ENCODE results near the gene ENTPD3.

The ENTPD3 gene

DNA sequence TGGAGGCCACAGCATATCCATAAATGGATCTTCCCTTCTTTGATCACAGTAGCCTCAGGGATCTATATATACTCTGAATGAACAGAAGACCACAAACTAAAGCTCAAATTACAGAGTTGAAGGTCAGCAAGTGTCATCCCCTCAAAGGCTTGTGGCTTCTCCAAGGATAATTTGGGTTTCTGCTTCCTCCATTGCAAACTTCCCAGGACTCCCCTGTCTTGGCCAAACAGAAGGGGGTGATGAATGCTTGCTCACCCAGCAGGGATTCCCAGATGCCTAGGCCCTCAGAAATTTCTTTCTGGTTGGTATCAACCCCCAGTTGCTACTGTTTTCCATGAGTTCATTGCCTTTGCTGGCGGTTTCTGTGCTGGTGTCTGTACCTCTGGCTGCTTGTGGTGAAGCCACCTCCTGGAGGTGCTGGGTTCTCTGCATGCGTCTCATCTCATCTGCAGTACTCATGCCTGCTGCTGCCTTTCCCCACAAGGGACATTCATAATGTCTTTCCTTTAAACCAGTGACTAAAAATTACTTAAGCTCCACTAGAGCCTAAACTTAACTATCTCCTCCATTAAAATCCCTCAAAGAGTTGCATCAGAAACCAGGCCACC is 17.7 kb downstream of the ENTPD3 start:
- no peak for DNase-seq (ENCODE audit: low spot score)

- DNase-seq (ENCODE audit: low spot score) = no peak
These were observed 20.0 kb downstream of the ENTPD3 start for GRCh38 chr3:40407007-40407406.

- DNase-seq (ENCODE audit: low spot score) = no peak
These were observed 20.6 kb downstream of the ENTPD3 start for GRCh38 chr3:40407611-40408010.

- DNase-seq (ENCODE audit: low spot score) = no peak
These were observed 27.3 kb downstream of the ENTPD3 start for GRCh38 chr3:40414270-40414669.

DNA sequence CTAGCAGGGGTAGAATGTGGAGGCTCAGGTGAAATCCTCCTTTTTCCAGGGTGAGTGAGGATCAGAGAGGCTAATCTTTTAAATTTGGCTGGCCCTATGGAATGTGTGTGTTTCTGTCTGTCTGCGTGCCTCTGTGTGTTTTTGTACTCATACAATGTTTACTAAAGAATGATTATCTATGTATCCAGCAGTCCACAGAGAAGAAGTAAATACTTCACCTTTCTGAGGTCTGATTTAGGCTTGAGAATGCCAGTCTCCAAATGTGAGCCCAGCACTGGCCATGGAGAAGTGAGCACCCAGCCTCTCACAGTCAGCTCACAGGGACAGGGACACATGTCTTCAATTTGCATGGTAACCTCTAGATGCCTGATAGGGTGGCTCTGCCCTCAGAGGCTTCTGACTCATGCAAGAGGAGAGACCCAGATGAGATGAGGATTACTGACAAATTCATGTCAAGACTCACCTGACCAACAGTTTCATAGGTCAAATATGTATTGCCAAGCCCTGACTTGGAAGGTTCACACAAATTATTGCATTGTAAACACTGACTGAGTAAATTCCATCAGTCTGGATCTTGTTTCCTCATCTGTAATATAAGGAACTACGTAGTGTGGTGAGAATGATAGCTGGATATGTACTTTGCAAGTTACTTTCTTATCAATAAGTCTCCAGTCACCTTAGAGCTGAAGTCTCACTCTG is 31.0 kb downstream of the ENTPD3 start:
- DNase-seq (ENCODE audit: low spot score) = no peak

- no peak for DNase-seq (ENCODE audit: low spot score)
These were observed 35.9 kb downstream of the ENTPD3 start for GRCh38 chr3:40422861-40423260.

GRCh38 chr3:40427045-40427669 is 40.2 kb downstream of the ENTPD3 start:
- DNase-seq (ENCODE audit: low spot score) = no peak

DNA sequence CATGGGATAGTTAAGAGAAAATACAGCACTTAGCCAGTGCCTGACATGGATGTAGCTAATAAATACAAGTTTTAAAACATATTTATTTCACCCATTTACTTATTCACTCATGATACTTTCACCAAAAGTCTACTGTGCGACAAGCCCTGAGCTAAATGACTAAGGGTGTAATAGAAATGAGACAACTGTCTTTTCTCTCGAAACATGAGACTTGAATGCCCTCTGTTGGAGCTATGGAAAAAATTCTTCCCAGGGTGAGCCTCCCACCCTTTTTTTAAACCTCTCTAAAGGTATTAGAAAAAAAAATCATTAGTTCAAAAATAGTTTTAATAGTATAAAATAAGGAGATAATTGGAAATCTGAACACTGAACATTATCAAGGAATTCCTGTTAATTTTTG is 45.8 kb downstream of the ENTPD3 start:
- DNase-seq (ENCODE audit: low spot score) = no peak

DNA sequence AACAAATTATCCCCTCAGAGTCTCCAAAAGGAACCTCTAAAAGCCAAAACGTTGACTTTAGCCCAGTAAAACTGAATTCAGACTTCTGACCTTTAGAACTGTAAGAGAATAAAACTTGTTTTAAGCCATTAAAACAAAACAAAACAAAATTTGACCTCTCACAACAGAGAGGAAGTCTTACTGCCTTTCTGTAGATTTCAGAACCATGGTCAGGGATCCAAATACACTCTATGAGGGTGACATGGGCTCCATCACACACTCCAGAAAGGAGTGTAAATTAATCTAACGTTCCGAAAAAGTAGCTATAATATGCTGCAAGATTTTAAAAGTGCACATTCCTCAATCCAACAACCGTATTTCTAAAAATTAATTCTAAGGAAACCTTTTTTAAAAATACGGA is 50.9 kb downstream of the ENTPD3 start:
- no peak for DNase-seq (ENCODE audit: low spot score)

- DNase-seq (ENCODE audit: low spot score) = no peak
These were observed 58.1 kb downstream of the ENTPD3 start for GRCh38 chr3:40445062-40445461.

GRCh38 chr3:40445880-40446279 is 58.9 kb downstream of the ENTPD3 start:
- no peak for DNase-seq (ENCODE audit: low spot score)

GRCh38 chr3:40450438-40450837 is 63.5 kb downstream of the ENTPD3 start:
- no peak for DNase-seq (ENCODE audit: low spot score)

- no peak for DNase-seq (ENCODE audit: low spot score)
These were observed 64.6 kb downstream of the ENTPD3 start for GRCh38 chr3:40451551-40451950.

DNA sequence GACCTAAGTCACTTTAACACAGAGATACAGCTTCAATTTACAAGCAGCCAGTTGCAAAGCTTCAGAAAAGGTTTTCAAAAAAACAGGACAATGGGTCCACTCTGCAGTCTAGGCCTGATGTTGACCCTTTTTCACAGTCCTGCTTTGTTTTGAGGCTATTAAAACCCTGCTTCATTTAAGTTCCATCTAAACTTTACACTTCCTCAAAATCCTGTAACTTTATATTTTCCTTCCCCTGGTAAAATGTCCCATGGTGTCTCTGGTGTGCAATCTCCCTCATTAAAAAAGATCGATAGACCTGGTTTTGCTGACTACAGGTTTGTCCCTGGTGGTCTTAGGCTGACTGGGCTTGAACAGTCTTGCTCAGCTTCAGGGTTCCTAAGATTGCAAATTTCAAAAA is 65.1 kb downstream of the ENTPD3 start:
- DNase-seq (ENCODE audit: low spot score) = no peak

- DNase-seq (ENCODE audit: low spot score) = no peak
These were observed 65.5 kb downstream of the ENTPD3 start for GRCh38 chr3:40452562-40452875.

GRCh38 chr3:40452876-40453730 is 66.1 kb downstream of the ENTPD3 start:
- DNase-seq (ENCODE audit: low spot score) = peak; percentile 98

DNA sequence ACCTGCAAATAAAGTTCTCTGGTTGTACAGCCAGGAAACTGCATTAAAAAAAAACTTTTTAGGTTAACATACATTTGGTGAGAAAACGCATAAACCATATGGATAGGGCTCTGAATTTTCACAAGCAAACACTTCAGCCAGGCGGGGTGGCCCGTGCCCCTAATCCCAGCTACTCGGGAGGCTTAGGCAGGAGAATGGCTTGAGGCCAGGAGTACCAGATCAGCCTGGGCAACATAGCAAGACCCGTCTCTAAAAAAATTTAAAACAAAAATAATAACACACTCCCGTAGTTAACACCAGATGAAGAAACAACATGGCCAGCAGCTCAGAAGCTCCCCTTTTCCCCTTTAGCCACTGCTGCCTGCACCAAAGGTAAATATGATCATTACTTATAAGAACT is 66.9 kb downstream of the ENTPD3 start:
- DNase-seq (ENCODE audit: low spot score) = no peak

- DNase-seq (ENCODE audit: low spot score) = no peak
These were observed 68.3 kb downstream of the ENTPD3 start for GRCh38 chr3:40455328-40455727.

DNA sequence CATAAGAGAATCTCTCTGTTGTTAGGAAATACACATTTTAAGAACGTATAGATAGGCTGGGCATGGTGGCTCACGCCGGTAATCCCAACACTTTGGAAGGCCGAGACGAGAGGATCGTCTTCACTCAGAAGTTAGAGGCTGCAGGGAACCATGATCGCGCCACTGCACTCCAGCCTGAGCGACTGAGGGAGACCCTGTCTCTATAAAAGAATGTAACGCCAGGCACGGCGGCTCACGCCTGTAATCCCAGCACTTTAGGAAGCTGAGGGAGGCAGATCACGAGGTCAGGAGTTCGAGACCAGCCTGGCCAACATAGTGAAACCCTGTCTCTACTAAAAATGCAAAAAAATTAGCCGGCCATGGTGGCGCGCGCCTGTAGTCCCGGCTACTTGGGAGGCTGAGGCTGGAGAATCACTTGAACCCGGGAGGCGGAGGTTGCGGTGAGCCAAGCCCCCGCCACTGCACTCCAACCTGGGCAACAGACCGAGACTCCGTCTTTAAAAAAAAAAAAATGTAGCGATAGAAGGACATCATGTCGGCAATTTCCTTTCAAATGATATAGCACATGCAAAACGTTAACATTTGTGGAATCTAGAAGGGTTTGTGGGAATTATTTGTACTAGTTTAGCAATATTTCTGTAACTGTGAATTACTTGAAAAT is 69.4 kb downstream of the ENTPD3 start:
- no peak for DNase-seq (ENCODE audit: low spot score)

DNA sequence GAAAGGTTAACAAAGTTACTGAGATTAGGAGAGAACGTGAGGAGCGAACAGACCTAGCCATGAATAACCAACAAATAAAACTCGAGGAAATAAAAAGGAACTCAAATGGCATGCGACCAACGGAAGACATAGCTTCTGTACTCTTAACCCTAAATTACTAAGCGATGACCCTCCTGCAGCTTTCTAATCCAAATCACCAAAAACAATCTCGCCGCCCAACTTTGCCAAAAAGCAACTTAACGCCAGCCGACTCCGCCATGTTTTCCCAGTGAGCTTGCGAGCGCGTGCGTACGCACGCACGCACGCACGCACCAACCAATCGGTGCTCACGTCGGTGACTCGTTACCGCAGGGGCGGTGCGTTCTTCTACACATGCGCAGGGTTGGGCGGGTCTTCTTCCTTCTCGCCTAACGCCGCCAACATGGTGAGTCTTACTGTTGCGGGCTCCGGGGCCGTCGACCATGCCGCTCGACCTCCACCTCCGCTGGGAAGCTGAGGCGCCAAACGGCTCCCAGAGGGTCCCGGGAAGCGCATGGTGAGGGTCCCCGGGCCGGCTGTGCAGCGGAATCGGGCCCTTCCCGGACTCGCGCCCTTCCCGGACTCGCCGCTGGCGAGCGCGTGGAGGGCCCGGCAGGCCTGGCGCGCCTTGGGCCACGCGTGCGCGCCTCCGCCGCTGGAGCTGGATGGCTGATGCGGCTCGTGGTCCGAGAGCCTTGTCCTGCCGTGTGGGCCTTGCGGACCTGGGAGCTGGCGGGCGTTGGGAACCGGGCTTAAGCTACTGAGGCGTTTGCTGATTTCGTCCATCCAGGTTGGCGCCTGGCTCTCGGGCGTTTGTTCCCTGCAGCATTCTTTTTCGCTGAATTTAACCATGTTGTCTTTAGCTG is 70.2 kb downstream of the ENTPD3 start, which contains the start of gene RPL14:
Gene RPL14, plus strand, starts transcription at position 400 of the 884 bp plus-strand sequence. Its CDS starts 133 bp downstream, at position 533.
- peak; percentile 90 for DNase-seq (ENCODE audit: low spot score)

GRCh38 chr3:40458473-40458872 is 71.5 kb downstream of the ENTPD3 start:
- DNase-seq (ENCODE audit: low spot score) = no peak
